Measurements from ENCODE around the gene MORC4.
"Not testable (repeated sequence)": the region's sequence is repeated elsewhere in the genome, so short reads cannot be mapped to it uniquely, and the experiment has no call there.

MORC4 gene

GRCh38 chrX:107000013-107000515, at the start of gene MORC4:
Gene MORC4, minus strand, starts transcription at chrX:107000212. Its CDS starts 243 bp downstream, at chrX:106999969.
- peak; percentile 70 to 72 for DNase-seq

- DNase-seq: no peak
Observed at GRCh38 chrX:107047622-107048021, 47.6 kb upstream of the MORC4 start.

GRCh38 chrX:107029752-107030151, 29.7 kb upstream of the MORC4 start:
- no peak for DNase-seq

GRCh38 chrX:107025545-107025944, 25.5 kb upstream of the MORC4 start:
- peak in 1 of 2 donors; percentile 15 for DNase-seq

GRCh38 chrX:107014936-107015335, 14.9 kb upstream of the MORC4 start:
- no peak for DNase-seq

GRCh38 chrX:107008034-107008433, 8.0 kb upstream of the MORC4 start:
- DNase-seq: no peak

- DNase-seq: peak; percentile 20 to 44
Observed at GRCh38 chrX:106999002-106999975, 723 bp downstream of the MORC4 start.

- DNase-seq: no peak
Observed at GRCh38 chrX:106997611-106998010, 2.4 kb downstream of the MORC4 start.

- no peak for DNase-seq
Observed at GRCh38 chrX:106995678-106996077, 4.3 kb downstream of the MORC4 start.

- DNase-seq: no peak
Observed at GRCh38 chrX:106987488-106987887, 12.5 kb downstream of the MORC4 start.

- DNase-seq: no peak
Observed at GRCh38 chrX:106980952-106981626, 18.9 kb downstream of the MORC4 start.

GRCh38 chrX:106976416-106976815, 23.6 kb downstream of the MORC4 start:
- DNase-seq: no peak

GRCh38 chrX:106973433-106974149, 26.4 kb downstream of the MORC4 start:
- DNase-seq: no peak

- no peak for DNase-seq
Observed at GRCh38 chrX:106972896-106973295, 27.1 kb downstream of the MORC4 start.

- DNase-seq: not testable (repeated sequence)
Observed at GRCh38 chrX:106966547-106966946, 33.5 kb downstream of the MORC4 start.

- DNase-seq: no peak
Observed at GRCh38 chrX:106964290-106964689, 35.7 kb downstream of the MORC4 start.

- no peak for DNase-seq
Observed at GRCh38 chrX:106963111-106963510, 36.9 kb downstream of the MORC4 start.

GRCh38 chrX:106959901-106960300, 40.1 kb downstream of the MORC4 start:
- no peak for DNase-seq

GRCh38 chrX:106957856-106958255, 42.2 kb downstream of the MORC4 start:
- no peak for DNase-seq

GRCh38 chrX:106955004-106955772, 44.8 kb downstream of the MORC4 start:
- no peak for DNase-seq

- DNase-seq: no peak
Observed at GRCh38 chrX:106954041-106954440, 46.0 kb downstream of the MORC4 start.

- DNase-seq: peak in 1 of 2 donors; percentile 3
Observed at GRCh38 chrX:106952988-106953387, 47.0 kb downstream of the MORC4 start.
